NT2/D1 (cell line): ENCODE data around the gene GAS7.

ENCODE experiments used
- DNase-seq: peaks from one replicate; pipeline ENCODE4 v3.0.0-alpha.2; 2011; ENCODE audit warnings: low read depth, low spot score
- H3K27me3 ChIP-seq: 2 replicates; pipeline ENCODE4 v1.6.0; 2011; ENCODE audit warnings: mild to moderate bottlenecking; ENCODE audit not compliant: insufficient read length, insufficient read depth
- H3K36me3 ChIP-seq: 2 replicates; pipeline ENCODE4 v1.6.1; 2011; ENCODE audit warnings: mild to moderate bottlenecking, low read length, mixed read lengths; ENCODE audit not compliant: insufficient read depth, insufficient read length
- H3K4me1 ChIP-seq: 2 replicates; pipeline ENCODE4 v1.5.1; 2011; ENCODE audit not compliant: insufficient read depth, insufficient read length
- H3K4me3 ChIP-seq: 2 replicates; pipeline ENCODE4 v1.5.1; 2011; ENCODE audit warnings: low read depth; ENCODE audit not compliant: insufficient read length
- H3K9ac ChIP-seq: 2 replicates; pipeline ENCODE4 v1.6.0; 2011; ENCODE audit warnings: low read depth; ENCODE audit not compliant: insufficient read length
- H3K9me3 ChIP-seq: 2 replicates; pipeline ENCODE4 v1.5.1; 2011; ENCODE audit warnings: mild to moderate bottlenecking, low read length; ENCODE audit not compliant: insufficient read depth
- SUZ12 ChIP-seq: IDR thresholded peaks from 2 replicates; pipeline ENCODE4 v1.6.1; 2011; ENCODE audit not compliant: insufficient read length, insufficient read depth; ENCODE audit errors: extremely low read depth
- YY1 ChIP-seq: IDR thresholded peaks from 2 replicates; pipeline ENCODE4 v1.6.1; 2011; ENCODE audit not compliant: insufficient read length, insufficient read depth
- ZNF274 ChIP-seq: IDR thresholded peaks from 2 replicates; pipeline ENCODE4 v1.6.1; 2011; ENCODE audit warnings: mild to moderate bottlenecking, low read depth, low read length

The GAS7 gene

GRCh38 chr17:10036511-10037061 lies 161.8 kb downstream of the GAS7 start:
- H3K4me3 ChIP-seq, result no peak overlapping the region
- H3K4me1 ChIP-seq, result peaks cover 2% of the 10 kb centered on the region
- no peaks in the 10 kb centered on the region for H3K27me3 ChIP-seq
- TF ChIP-seq YY1 (no peak), ZNF274 (no peak), SUZ12 (no peak)
- no peaks in the 10 kb centered on the region for H3K9me3 ChIP-seq
- DNase-seq, result no peak
- H3K9ac ChIP-seq, result no peak overlapping the region
- no peaks in the 10 kb centered on the region for H3K36me3 ChIP-seq

GRCh38 chr17:10035885-10036284 lies 162.5 kb downstream of the GAS7 start:
- Histone ChIP-seq H3K27me3 (no peaks in the 10 kb centered on the region), H3K9ac (no peak overlapping the region), H3K4me1 (peaks cover 2% of the 10 kb centered on the region), H3K36me3 (no peaks in the 10 kb centered on the region), H3K4me3 (no peak overlapping the region), H3K9me3 (no peaks in the 10 kb centered on the region)
- no peak for DNase-seq
- TF ChIP-seq ZNF274, result no peak
- TF ChIP-seq SUZ12, result no peak
- TF ChIP-seq YY1, result no peak

DNA sequence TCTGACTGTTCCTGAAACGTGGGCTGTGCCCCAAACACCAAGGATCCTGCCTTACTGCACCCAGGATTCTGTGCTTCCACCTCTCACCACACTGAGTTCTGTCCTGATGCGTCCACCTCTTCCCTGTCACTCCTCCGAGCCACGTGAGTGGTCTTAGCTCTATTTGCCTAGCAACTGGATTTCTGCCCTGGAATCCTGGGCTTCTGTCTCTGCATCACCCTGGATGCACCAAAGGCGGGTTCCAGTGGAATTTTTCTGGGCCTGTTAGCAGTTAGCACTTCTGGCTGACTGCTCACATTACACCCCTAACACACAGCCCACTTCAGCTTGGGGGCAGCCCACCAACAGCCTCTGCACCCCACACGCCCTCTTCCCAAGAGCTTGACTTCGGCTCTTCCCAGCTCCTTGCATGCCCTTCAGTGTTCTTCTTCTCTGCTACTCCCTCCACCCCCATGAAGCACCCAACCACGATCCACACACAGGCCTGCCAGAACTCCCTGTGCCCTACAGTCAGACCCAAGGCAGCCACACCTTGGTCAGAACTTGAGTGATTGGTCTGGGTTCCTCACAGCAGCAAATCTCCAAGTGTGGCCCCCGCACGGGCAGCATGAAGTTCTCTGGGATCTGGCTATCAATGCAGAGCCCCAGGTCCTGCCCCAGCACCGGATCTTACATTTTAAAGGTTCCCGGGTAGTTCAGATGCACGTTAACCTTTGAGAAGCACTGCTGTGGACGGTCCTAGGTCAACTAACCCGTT lies 163.5 kb downstream of the GAS7 start:
- Histone ChIP-seq H3K4me3 (no peak overlapping the region), H3K9ac (no peak overlapping the region), H3K27me3 (no peaks in the 10 kb centered on the region), H3K36me3 (no peaks in the 10 kb centered on the region), H3K9me3 (no peaks in the 10 kb centered on the region), H3K4me1 (peaks cover 2% of the 10 kb centered on the region)
- TF ChIP-seq YY1 (no peak), SUZ12 (no peak), ZNF274 (no peak)
- no peak for DNase-seq

DNA sequence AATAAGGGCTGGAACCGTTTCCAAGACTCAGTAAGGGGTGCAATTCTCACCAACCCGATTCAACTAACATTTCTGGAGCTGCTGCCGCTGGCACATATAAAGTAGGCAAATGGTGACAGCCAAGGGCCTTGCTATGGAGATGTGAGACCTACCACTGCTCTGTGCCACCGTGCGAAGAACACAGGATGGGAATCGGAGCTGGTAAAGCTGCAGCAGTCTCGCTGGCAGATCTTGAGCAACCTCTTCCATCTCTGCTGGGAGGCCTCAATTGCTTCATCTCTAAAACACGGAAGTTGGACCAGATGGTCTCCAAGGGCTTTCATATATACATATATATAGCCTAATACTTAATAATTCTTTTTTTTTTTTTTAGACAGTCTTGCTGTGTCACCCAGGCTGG lies 164.4 kb downstream of the GAS7 start:
- Histone ChIP-seq H3K27me3 (no peaks in the 10 kb centered on the region), H3K36me3 (no peaks in the 10 kb centered on the region), H3K4me1 (peaks cover 2% of the 10 kb centered on the region), H3K4me3 (no peak overlapping the region), H3K9me3 (no peaks in the 10 kb centered on the region), H3K9ac (no peak overlapping the region)
- DNase-seq, result no peak
- no peak for TF ChIP-seq ZNF274
- TF ChIP-seq YY1, result no peak
- TF ChIP-seq SUZ12, result no peak

DNA sequence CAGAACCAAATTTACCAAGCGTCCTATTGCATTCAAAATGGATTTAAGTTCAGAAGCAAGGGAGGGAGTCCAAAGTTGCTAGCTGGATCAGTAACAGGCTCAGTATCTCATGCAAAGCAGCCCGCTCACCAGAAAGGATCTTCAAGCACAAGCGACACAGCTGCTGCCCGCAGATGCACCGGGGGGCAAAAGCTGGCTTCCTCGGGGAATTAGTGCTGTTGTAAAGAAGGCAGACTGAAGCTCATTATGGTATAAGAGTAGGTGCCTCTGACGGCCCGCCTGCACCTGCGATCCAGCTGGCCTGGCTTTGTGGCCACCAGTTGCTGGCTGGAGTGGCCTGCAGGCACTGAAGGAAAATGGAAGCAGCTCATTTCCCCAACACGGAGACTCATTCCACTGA lies 165.0 kb downstream of the GAS7 start:
- TF ChIP-seq SUZ12 (no peak), YY1 (no peak), ZNF274 (no peak)
- Histone ChIP-seq H3K9me3 (no peaks in the 10 kb centered on the region), H3K4me3 (no peak overlapping the region), H3K4me1 (peaks cover 2% of the 10 kb centered on the region), H3K36me3 (no peaks in the 10 kb centered on the region), H3K9ac (no peak overlapping the region), H3K27me3 (no peaks in the 10 kb centered on the region)
- no peak for DNase-seq

- no peaks in the 10 kb centered on the region for H3K9me3 ChIP-seq
- peaks cover 2% of the 10 kb centered on the region for H3K4me1 ChIP-seq
- no peaks in the 10 kb centered on the region for H3K27me3 ChIP-seq
- H3K9ac ChIP-seq, result no peak overlapping the region
- H3K4me3 ChIP-seq, result no peak overlapping the region
- DNase-seq, result no peak
- no peaks in the 10 kb centered on the region for H3K36me3 ChIP-seq
- TF ChIP-seq SUZ12 (no peak), YY1 (no peak), ZNF274 (no peak)
These were observed 166.1 kb downstream of the GAS7 start for GRCh38 chr17:10032118-10032852.

DNA sequence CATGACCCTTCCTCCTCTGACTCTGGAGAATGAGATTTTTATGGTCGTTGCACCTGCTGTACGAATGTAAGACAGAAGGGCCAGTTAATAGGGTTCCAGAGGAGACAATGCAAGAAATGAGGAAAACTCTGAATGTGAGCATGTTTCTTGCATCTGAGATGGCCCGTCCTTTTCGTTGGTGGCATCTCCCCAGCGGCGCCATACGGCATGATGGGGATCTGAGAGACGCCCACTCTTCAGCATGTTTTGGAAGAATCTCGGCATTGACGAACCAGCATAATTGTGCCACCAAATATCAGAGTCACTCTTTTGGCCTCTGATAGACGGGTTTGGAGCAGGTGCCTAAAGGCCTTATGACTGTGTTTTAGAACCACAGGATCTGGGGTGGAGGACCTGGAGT lies 166.8 kb downstream of the GAS7 start:
- H3K9me3 ChIP-seq, result no peaks in the 10 kb centered on the region
- TF ChIP-seq YY1, result no peak
- no peak overlapping the region for H3K9ac ChIP-seq
- no peak for DNase-seq
- no peaks in the 10 kb centered on the region for H3K36me3 ChIP-seq
- peaks cover 2% of the 10 kb centered on the region for H3K4me1 ChIP-seq
- H3K4me3 ChIP-seq, result no peak overlapping the region
- no peaks in the 10 kb centered on the region for H3K27me3 ChIP-seq
